Vagina (tissue), 2 donors: ENCODE data around the gene TMEM108. TPM values are rescaled to one million over a fixed set of nuclear protein-coding genes. Genes with fewer than 3 reads are reported as not detected.

Source experiments
- DNase-seq, 2 donors: peaks; one replicate each; pipeline ENCODE4 v3.0.0-alpha.2; 2017; ENCODE audit errors: extremely low spot score in 2 of 2
- H3K27ac ChIP-seq: fragments of 200-600 bp; sonication (generic); one replicate; pipeline ENCODE4 v1.5.1; 2019
- H3K27me3 ChIP-seq: fragments of 200-600 bp; sonication (generic); one replicate; pipeline ENCODE4 v1.5.1; 2019
- H3K36me3 ChIP-seq, 2 donors: fragments of 200-600 bp; sonication (generic); one replicate each; pipeline ENCODE4 v1.5.1; 2017 to 2019
- H3K4me1 ChIP-seq: fragments of 200-600 bp; sonication (generic); one replicate; pipeline ENCODE4 v1.5.1; 2019
- H3K4me3 ChIP-seq, 2 donors: fragments of 200-600 bp; sonication (generic); 1 replicate in 1 of 2; 2 replicates in 1 of 2; pipeline ENCODE4 v1.5.1; 2016 to 2019
- H3K9me3 ChIP-seq: fragments of 200-600 bp; sonication (generic); one replicate; pipeline ENCODE4 v1.5.1; 2019
- POLR2A ChIP-seq, 2 donors: fragments of 450-650 bp; IDR thresholded peaks; one replicate each; pipeline ENCODE4 v1.6.1; 2017; ENCODE audit warnings: antibody characterized with exemption in 2 of 2, mild to moderate bottlenecking in 2 of 2, moderate library complexity in 2 of 2
- POLR2AphosphoS5 ChIP-seq, 2 donors: sonication (generic); formaldehyde crosslinking; IDR thresholded peaks; one replicate each; pipeline ENCODE4 v1.9.0; 2017; ENCODE audit warnings: antibody characterized with exemption in 2 of 2, mild to moderate bottlenecking in 2 of 2, low read depth in 1 of 2; ENCODE audit not compliant: insufficient read depth in 1 of 2
- intact Hi-C: fragments of 100-400 bp; cut with DNase I; formaldehyde crosslinking; loops from one replicate; pipeline ENCODE4 v1.15.1; 2023
- total RNA-seq: library from RNA; depleted of rRNA; stranded (reverse); fragments of >200 nt; gene quantifications from one replicate; pipeline ENCODE4 v1.2.3, GENCODE V29; 2016
- TF ChIP-seq, protein P1 (sequence below), 3 experiments: fragments of 450-650 bp in 2 of 3; fragments of 200-600 bp in 1 of 3; sonication (generic) in 1 of 3; IDR thresholded peaks; one replicate each; pipeline ENCODE4 v1.5.1; 2017 to 2019; ENCODE audit warnings: antibody characterized with exemption in 3 of 3, mild to moderate bottlenecking in 2 of 3, moderate library complexity in 2 of 3

TMEM108 gene
- total RNA-seq, 1 donor from 2014 or later: 3.2 TPM

DNA sequence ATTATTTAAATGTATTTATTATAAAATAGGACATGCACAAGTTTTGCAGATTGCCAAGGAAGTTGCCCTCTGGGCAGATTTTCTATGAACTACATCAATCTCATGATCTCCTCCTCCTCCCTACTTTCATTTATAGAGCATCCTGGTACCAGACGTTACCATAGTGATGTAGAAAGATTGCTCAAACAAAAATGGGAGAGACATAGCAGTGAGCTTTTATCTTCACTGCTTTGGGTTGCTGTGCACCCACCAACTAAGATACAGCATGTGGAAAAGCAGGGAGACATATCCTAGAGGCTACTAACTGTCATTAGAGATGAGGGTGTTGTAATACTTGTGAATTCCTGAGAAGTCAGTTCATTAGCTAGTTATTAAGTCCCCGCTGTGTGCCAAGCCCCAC lies 224.1 kb downstream of the TMEM108 start:
- no peak overlapping the region for H3K27ac ChIP-seq
- no peaks in the 10 kb centered on the region for H3K36me3 ChIP-seq
- no peak for DNase-seq
- H3K9me3 ChIP-seq: no peaks in the 10 kb centered on the region
- H3K4me3 ChIP-seq: no peak overlapping the region
- no peaks in the 10 kb centered on the region for H3K4me1 ChIP-seq
- intact Hi-C loops: no loop called here
- no peaks in the 10 kb centered on the region for H3K27me3 ChIP-seq
- TF ChIP-seq POLR2A (IDR thresholded peaks at IDR 0.05): no peak
- TF ChIP-seq POLR2AphosphoS5 (IDR thresholded peaks at IDR 0.05; ENCODE audit: insufficient read depth in 1 of 2, low read depth in 1 of 2): no peak
- TF ChIP-seq, protein P1, sequence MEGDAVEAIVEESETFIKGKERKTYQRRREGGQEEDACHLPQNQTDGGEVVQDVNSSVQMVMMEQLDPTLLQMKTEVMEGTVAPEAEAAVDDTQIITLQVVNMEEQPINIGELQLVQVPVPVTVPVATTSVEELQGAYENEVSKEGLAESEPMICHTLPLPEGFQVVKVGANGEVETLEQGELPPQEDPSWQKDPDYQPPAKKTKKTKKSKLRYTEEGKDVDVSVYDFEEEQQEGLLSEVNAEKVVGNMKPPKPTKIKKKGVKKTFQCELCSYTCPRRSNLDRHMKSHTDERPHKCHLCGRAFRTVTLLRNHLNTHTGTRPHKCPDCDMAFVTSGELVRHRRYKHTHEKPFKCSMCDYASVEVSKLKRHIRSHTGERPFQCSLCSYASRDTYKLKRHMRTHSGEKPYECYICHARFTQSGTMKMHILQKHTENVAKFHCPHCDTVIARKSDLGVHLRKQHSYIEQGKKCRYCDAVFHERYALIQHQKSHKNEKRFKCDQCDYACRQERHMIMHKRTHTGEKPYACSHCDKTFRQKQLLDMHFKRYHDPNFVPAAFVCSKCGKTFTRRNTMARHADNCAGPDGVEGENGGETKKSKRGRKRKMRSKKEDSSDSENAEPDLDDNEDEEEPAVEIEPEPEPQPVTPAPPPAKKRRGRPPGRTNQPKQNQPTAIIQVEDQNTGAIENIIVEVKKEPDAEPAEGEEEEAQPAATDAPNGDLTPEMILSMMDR (IDR thresholded peaks at IDR 0.05): no peak

DNA sequence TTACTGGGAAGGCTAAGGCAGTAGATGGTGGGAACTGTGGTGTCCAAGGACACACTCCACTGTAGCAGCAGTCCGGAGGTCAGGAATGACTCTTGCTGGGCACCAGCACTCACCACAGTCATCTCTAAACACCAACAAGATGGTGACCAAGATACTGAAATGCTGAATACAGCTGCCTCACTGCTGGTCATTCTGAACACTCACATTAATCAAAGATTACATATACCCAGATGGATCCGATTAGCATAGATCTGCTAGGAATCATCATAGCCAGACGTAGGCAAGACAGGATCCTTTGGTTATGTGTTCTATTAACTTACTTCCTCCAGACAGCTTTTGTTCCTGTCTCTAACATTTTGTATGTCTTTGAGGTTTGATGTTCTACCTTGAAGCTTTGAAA lies 226.7 kb downstream of the TMEM108 start:
- no peaks in the 10 kb centered on the region for H3K36me3 ChIP-seq
- intact Hi-C loops: loop anchor here (1.0 kb wide), 1 partner anchor 25 kb away; no protein-coding TSS in a partner anchor
- no peaks in the 10 kb centered on the region for H3K9me3 ChIP-seq
- TF ChIP-seq, protein P1 (IDR thresholded peaks at IDR 0.05): no peak
- no peak for TF ChIP-seq POLR2AphosphoS5 (IDR thresholded peaks at IDR 0.05; ENCODE audit: insufficient read depth in 1 of 2, low read depth in 1 of 2)
- H3K4me3 ChIP-seq: no peak overlapping the region
- no peaks in the 10 kb centered on the region for H3K27me3 ChIP-seq
- H3K27ac ChIP-seq: no peak overlapping the region
- DNase-seq: no peak
- peaks cover 7% of the 10 kb centered on the region for H3K4me1 ChIP-seq

DNA sequence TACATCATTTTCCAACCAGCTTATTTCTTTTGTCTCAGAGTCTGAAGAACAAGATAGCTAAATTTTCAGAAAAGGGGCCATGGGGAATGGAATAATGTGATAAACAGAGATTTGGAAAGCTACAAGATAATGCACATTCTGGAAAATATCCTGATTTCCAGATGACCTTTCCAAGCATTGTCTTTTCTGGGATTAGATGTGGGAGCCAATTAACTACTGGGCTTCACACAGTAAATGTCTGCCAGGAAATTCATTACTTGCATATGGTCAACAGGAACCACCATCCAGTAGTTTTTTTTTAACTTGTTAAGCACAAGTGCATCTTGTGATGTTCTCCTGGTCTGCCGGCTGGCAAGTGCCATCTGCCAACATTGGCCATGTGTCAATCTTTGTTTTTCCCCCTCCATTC lies 230.5 kb downstream of the TMEM108 start:
- Histone ChIP-seq H3K9me3 (no peaks in the 10 kb centered on the region), H3K4me1 (peaks cover 7% of the 10 kb centered on the region), H3K4me3 (no peak overlapping the region), H3K27ac (no peak overlapping the region), H3K27me3 (no peaks in the 10 kb centered on the region), H3K36me3 (no peaks in the 10 kb centered on the region)
- DNase-seq: no peak
- TF ChIP-seq POLR2A (IDR thresholded peaks at IDR 0.05) (no peak), POLR2AphosphoS5 (IDR thresholded peaks at IDR 0.05; ENCODE audit: insufficient read depth in 1 of 2, low read depth in 1 of 2) (no peak)
- TF ChIP-seq, protein P1 (IDR thresholded peaks at IDR 0.05): no peak
- intact Hi-C loops: no loop called here

DNA sequence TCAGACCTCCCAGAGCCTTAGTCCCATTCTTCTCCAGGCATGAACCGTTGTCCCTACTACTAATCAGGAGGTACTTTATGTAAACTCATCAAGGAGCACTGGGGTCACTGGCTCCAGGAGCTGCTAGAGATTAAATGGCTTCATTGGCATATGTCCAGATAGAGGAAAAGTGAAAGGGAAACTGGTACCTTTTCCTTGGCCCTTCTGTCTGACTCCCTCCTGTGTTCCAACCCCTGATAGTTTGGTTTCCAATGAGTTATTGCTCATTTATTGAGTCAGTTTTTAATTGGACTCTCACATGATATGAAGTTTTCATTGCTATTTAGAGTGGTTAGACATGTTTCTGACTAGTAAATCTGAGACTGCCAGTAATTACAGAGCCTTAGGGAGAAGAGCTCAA lies 231.2 kb downstream of the TMEM108 start:
- no peak overlapping the region for H3K27ac ChIP-seq
- intact Hi-C loops: no loop called here
- no peak for DNase-seq
- H3K4me1 ChIP-seq: peaks cover 7% of the 10 kb centered on the region
- no peaks in the 10 kb centered on the region for H3K36me3 ChIP-seq
- TF ChIP-seq, protein P1 (IDR thresholded peaks at IDR 0.05): no peak
- no peaks in the 10 kb centered on the region for H3K9me3 ChIP-seq
- no peak overlapping the region for H3K4me3 ChIP-seq
- H3K27me3 ChIP-seq: no peaks in the 10 kb centered on the region

DNA sequence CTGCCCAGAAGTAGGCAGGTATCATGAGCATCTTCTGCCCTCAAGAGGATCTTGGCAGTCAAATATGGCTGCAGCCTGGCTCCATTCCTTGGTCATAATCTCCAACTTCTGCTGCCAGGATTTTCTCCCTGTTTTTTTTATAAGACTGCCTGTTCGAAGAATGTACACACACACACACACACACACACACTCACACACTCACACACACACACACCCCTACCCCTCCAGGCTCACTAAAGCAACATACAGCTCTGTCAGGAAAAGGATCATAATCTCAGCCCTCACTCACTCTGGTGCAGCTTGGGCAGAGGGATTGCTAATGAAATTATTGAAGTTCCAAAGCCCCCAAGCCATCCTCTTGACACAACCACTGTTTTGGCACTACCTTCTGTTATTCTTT lies 232.4 kb downstream of the TMEM108 start:
- DNase-seq: no peak
- Histone ChIP-seq H3K27me3 (no peaks in the 10 kb centered on the region), H3K4me1 (peaks cover 7% of the 10 kb centered on the region), H3K9me3 (no peaks in the 10 kb centered on the region), H3K36me3 (no peaks in the 10 kb centered on the region), H3K27ac (no peak overlapping the region), H3K4me3 (no peak overlapping the region)
- TF ChIP-seq POLR2AphosphoS5 (IDR thresholded peaks at IDR 0.05; ENCODE audit: insufficient read depth in 1 of 2, low read depth in 1 of 2) (no peak), POLR2A (IDR thresholded peaks at IDR 0.05) (no peak)
- TF ChIP-seq, protein P1 (IDR thresholded peaks at IDR 0.05): no peak
- intact Hi-C loops: no loop called here
